Osteocyte (in vitro differentiated cells): Measurements from ENCODE around the gene CLCA4. TPM values are rescaled to one million over a fixed set of nuclear protein-coding genes. Genes with fewer than 3 reads are reported as not detected.

Source experiments
- DNase-seq: peaks from one replicate; pipeline ENCODE4 v3.0.0; 2021; ENCODE audit warnings: mixed read lengths; ENCODE audit not compliant: unreplicated experiment; ENCODE audit errors: extremely low spot score
- H3K27ac Mint-ChIP-seq: one replicate; pipeline ENCODE4 v1.8.0; 2021; ENCODE audit warnings: mild to moderate bottlenecking, mixed read lengths; ENCODE audit not compliant: unreplicated experiment
- H3K27me3 Mint-ChIP-seq: one replicate; pipeline ENCODE4 v1.8.0; 2021; ENCODE audit warnings: mixed read lengths; ENCODE audit not compliant: unreplicated experiment
- H3K36me3 Mint-ChIP-seq: one replicate; pipeline ENCODE4 v1.8.0; 2021; ENCODE audit warnings: mixed read lengths; ENCODE audit not compliant: unreplicated experiment
- H3K4me1 Mint-ChIP-seq: one replicate; pipeline ENCODE4 v1.8.0; 2021; ENCODE audit warnings: mixed read lengths; ENCODE audit not compliant: unreplicated experiment
- H3K4me3 Mint-ChIP-seq: one replicate; pipeline ENCODE4 v1.8.0; 2021; ENCODE audit warnings: mild to moderate bottlenecking, moderate library complexity, mixed read lengths; ENCODE audit not compliant: unreplicated experiment
- H3K9me3 Mint-ChIP-seq: one replicate; pipeline ENCODE4 v1.8.0; 2021; ENCODE audit warnings: mixed read lengths; ENCODE audit not compliant: unreplicated experiment
- CTCF ChIP-seq: fragments of 200-600 bp; sonication (generic); IDR thresholded peaks from 2 replicates; pipeline ENCODE4 v1.5.0; 2021; ENCODE audit warnings: antibody characterized with exemption, mild to moderate bottlenecking, moderate library complexity
- total RNA-seq: library from RNA; stranded (reverse); gene quantifications from 2 replicates; pipeline ENCODE4 v1.2.1, GENCODE V29; 2021

CLCA4 gene
- total RNA-seq, 1 donor from 2014 or later, result not detected

GRCh38 chr1:86557739-86558138, 10.9 kb downstream of the CLCA4 start:
- H3K9me3 Mint-ChIP-seq, result peaks cover 5% of the 10 kb centered on the region
- H3K4me3 Mint-ChIP-seq, result no peak overlapping the region
- H3K27me3 Mint-ChIP-seq, result peaks cover 13% of the 10 kb centered on the region
- no peaks in the 10 kb centered on the region for H3K36me3 Mint-ChIP-seq
- TF ChIP-seq CTCF, result no peak
- H3K27ac Mint-ChIP-seq, result no peak overlapping the region
- DNase-seq, result no peak
- no peaks in the 10 kb centered on the region for H3K4me1 Mint-ChIP-seq

- H3K27me3 Mint-ChIP-seq, result peaks cover 23% of the 10 kb centered on the region
Measured at GRCh38 chr1:86563849-86564248, 17.0 kb downstream of the CLCA4 start.

GRCh38 chr1:86567341-86567740, 20.5 kb downstream of the CLCA4 start:
- Mint-ChIP-seq H3K4me3 (no peak overlapping the region), H3K4me1 (no peaks in the 10 kb centered on the region), H3K36me3 (no peaks in the 10 kb centered on the region), H3K27ac (no peak overlapping the region), H3K27me3 (peaks cover 25% of the 10 kb centered on the region), H3K9me3 (no peaks in the 10 kb centered on the region)
- DNase-seq, result no peak
- no peak for TF ChIP-seq CTCF

More at GRCh38 chr1:86563849-86564248, 17.0 kb downstream of the CLCA4 start:
- Mint-ChIP-seq H3K36me3 (no peaks in the 10 kb centered on the region), H3K4me1 (no peaks in the 10 kb centered on the region), H3K27ac (no peak overlapping the region), H3K4me3 (no peak overlapping the region), H3K9me3 (no peaks in the 10 kb centered on the region)
- DNase-seq, result no peak
- TF ChIP-seq CTCF, result no peak

GRCh38 chr1:86567878-86568277, 21.0 kb downstream of the CLCA4 start:
- H3K27me3 Mint-ChIP-seq, result peaks cover 25% of the 10 kb centered on the region
- no peaks in the 10 kb centered on the region for H3K4me1 Mint-ChIP-seq
- no peak for TF ChIP-seq CTCF
- H3K27ac Mint-ChIP-seq, result no peak overlapping the region
- no peaks in the 10 kb centered on the region for H3K9me3 Mint-ChIP-seq
- H3K4me3 Mint-ChIP-seq, result no peak overlapping the region
- no peaks in the 10 kb centered on the region for H3K36me3 Mint-ChIP-seq
- DNase-seq, result no peak

- no peaks in the 10 kb centered on the region for H3K4me1 Mint-ChIP-seq
- no peak for TF ChIP-seq CTCF
Measured at GRCh38 chr1:86573763-86574484, 27.0 kb downstream of the CLCA4 start.

More at GRCh38 chr1:86573763-86574484, 27.0 kb downstream of the CLCA4 start:
- Mint-ChIP-seq H3K4me3 (no peak overlapping the region), H3K9me3 (no peaks in the 10 kb centered on the region), H3K36me3 (no peaks in the 10 kb centered on the region), H3K27me3 (peaks cover 23% of the 10 kb centered on the region), H3K27ac (no peak overlapping the region)
- no peak for DNase-seq
